AG20443 (cell line): Measurements from ENCODE around the gene STK24.
A peak's percentile ranks its signal among the peaks of the same experiment; 100 is the strongest.

Experiments
- DNase-seq: peaks from one replicate; pipeline ENCODE4 v3.0.0; 2012; ENCODE audit warnings: low spot score, mixed read lengths

The STK24 gene

DNA sequence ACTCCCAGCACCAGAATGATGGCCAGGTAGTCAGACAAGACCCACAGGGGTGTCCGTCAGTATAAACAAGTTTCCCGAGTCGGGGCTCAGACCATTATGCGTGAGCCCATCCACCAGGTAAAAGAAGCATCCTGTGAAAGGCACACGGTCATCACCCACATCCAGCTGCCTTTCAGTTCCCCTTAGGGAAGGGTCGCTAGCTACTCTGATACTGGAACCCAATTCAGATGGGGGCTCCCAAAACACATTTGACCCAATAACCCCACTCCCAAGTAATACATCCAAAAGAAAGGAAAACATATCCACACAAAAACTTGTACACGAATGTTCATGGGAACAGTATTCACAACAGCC, 66.8 kb downstream of the STK24 start:
- DNase-seq: no peak

DNA sequence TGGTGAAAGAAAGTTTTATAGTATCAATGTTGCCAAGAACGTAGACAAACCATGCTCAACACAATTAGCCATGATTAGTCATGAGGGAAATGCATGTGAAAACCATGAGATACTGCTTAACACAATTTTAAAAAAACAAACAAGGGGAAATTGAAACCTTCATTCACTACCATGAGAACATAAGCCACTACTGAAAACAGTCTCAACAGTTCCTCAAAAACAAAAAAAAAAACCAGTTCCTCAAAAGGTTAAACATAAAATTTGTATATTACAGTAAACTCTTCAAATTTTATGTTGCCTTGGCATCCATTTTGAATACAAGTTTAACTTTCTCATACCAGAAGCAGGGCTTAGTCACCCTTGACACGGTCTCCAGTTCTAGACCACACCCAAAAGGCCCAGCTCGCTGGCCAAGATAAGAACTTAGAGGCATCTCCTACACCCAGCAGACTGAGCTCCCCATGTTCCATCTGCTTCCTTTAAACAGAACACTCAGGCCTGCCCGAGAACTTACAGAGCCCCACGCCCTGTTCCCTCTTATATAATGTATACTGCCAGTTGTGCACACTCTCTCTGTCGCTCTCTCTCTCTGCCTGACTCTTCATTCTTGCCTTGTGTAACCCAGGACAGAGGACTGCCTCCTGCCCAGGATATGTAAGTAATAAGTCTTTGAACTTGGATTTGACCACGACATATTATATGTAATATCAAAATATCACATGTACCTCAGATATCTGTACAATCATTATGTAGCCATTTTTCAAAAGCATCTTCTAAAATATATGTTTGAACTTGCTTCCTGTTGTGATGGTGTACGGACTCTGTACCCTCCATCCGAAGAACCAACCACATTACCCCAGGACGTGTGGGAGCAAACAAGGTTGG, 67.4 kb downstream of the STK24 start:
- DNase-seq: peak; percentile 89

DNA sequence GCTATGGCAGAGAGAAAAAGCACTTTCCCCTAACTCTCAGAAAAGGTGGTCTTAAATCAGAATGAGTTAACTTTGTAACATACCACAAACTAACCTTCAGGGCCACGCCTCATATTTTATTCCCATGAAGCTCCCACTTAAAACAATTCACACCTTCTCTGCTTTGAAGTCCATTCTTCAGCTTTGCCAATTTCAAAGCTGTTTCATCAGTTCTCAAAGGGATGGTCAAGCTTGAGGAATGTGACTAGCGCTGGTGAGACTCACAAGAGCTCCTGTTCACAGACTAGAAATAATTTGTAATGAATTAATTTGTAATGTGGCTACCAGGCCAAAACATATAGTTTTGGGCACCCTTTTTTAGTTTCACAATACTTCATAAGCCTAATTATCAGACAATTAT, 68.2 kb downstream of the STK24 start:
- peak; percentile 57 for DNase-seq

DNA sequence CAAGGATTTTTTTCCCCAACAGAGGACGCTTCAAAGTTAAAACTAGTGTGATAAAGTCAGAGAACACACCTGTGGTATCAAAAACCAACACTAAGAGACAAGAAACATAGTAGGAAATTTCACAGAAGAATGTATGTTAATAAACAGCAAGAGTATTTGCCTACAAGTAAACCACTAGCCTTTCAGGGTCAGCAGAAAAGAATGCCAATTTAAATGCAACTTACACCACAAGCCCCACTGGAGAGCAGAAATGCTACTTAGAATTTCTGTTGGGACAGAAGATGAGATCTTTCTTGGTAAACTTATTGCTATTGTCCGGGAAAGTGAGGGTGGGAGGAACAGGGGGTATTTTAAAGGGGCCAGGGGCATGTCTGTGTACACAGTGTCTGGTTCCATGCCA, 68.6 kb downstream of the STK24 start:
- no peak for DNase-seq

DNA sequence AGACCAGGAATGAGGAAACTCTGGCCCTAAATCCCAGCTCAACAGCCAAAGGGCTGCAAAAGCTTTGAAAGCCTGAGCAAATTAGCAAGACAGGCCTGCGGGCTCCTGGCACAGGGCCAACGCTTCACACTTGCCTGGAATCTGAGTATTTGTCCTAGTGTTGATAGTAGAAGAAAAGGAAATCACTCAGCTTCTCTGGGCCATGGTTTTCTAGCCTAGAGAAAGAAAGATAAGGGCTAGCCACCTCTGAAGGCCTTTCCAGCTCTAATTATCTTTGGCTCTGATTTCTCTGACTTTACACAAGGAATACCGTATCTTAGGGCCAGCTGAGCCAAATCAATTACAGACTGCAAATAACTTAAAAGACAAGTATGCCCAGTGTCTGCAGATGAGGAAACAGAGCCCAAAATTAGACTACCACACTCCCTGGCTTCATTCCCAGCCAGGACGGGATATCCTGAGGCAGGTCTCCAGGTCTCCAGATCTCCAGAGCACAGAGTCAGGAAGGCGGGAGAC, 69.6 kb downstream of the STK24 start:
- no peak for DNase-seq

DNA sequence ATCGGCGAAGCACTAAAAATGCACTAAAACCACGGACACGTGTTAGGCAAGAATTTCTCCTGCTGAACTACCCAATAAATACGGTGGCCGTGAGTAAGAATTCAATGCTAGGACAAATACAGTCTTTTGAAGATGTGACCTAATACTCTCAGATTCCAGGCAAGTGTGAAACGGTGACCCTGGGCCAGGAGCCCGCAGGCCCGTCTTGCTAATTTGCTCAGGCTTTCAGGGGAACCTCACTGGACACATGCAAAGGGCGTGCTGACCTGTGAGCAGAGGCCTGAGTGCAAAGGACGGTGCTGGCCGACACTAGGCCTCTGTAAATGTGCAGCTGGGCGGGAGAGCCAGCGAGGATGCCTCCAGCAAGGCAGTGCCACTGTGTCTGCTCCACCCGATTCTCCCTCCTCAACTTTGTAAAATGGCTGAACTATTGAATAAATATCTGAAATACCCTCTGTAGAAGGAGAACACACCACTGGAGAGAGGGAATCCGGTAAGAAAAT, 70.1 kb downstream of the STK24 start:
- no peak for DNase-seq

DNA sequence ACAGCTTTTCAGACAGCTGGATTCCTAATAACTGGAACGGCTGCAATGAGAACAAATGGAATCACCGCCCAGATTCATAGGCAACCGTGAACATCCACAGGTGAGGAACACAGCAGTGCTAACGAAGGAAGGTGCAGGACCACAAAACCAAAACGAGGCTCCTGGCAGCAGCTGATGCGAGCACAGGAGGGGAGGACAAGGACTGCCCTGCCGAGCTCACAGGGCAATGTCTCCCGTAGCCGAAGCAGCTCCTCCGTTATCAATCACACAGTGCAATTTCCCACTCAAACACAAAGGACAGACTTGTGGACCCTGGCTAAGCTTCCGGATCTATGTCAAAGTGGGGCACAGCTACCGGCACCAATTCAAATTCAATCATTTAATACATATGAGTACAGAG, 70.6 kb downstream of the STK24 start:
- DNase-seq: no peak

DNA sequence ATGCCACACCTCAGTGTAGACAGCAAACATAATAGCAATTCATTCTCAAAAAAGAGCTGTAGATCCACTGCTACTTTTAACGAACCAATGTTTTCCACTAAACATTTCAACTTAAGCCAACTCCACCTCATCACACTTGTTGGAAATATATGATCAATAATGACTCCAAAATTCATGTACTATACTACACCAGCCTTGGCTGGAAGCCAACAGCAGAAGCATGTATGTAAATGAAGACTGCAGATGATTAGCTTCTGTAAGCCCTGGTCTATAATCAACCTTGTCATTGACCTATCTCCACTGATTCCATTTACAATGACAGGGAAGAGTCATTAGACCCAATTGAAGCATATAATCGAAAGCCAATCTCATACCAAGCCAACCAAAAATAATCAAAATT, 71.7 kb downstream of the STK24 start:
- DNase-seq: no peak

DNA sequence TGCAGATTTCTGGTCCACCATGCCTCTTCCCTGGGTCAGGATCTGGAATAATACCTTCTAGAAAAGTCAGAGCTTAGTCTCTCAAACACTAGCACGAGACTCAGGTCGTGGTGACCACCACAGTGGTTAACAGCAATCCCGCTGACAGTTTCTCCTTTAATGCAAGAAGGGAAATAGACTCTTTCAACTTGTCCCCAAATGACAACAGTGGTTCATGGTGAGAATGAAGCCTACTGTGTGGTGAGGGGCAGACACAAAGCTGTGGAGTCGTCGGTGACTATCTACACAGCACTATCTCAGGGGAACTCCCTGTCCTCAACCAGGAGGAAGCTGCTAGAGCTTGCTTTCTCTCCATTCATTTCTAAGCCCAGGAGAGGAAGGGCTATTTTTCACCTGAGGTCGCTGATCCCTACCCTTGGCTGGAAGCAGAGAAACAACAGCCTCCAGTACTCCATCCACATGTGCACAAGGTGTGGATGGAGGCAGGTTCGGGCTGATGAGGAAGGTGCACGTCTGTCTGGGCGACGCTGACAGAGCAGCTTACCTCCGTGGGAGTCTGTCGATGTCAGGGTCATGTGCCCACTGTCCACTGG, 72.4 kb downstream of the STK24 start:
- DNase-seq: no peak

DNA sequence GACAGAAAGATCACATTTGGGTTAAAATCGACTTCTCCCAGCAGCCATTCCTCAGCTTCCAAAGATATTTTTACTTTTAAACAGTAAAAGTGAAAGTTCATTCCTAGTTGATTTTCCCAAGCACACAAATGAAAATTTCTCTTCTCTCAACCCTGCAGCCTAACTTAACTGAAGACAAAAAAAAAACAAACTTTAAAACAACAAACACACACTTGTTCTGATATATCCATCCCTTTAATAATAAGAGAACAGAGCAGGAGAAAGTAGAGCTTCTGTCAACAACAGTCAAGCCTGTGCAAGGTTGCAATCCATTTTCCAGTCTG, 72.9 kb downstream of the STK24 start:
- DNase-seq: no peak

DNA sequence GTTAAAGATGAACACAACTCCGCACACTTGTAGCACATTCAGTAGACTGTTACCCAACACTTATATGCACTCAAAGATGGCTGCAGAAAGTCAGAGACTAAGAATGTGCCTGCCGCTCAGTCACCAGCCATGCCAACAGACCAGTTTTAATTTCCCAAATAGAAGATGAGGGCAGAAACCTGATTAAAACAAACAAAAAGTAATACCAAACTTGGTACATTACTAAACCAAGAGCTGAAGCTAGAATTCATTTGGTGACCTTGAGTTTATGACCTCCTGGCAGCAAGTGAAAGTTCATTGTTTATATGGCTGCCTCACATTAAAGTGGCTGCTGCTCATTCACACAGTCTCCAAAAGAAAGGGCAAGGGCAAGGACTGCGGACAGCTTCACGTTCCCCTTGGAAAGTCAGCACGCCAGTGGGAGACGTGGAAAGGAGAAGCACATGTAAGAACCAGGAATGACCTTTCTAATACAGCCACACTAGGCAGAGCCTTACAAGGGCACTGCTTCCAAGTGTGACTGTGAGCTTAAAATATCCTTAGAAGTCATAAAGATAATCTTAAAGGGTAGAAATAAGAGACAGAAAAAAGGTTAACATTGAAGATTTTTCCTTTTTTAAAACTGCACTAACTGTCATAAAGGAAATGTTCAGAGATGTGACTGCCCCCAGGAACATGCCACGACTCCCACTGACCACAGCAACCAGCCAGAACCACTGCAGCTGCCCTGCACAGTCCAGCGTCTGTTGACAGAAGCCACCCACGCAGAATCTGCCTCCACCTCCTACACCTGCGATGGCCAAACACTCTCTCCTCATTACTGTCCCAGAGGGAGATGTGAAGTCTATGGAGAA, 73.5 kb downstream of the STK24 start:
- DNase-seq: no peak

DNA sequence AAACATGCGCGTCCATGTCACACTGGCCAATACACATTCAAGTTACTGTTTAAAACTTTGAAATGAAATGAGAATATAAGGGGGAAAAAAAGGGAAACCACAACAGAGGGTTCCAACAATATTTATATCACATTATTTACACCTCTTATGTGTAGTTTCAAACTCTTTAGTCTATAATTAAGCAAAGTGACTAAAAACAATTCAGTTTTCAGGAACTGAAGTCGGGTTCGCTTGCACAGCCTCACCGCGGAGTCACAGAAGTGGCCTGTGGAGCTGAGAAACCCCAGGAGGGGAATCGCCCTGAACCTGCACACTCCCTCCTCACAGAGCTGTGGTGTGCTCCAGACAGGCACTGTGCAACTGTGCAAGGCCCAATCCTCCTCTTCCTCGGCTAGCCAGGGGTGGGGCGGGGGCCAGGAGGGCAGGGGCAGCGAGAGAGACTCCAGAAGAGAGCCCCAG, 75.9 kb downstream of the STK24 start:
- DNase-seq: no peak

DNA sequence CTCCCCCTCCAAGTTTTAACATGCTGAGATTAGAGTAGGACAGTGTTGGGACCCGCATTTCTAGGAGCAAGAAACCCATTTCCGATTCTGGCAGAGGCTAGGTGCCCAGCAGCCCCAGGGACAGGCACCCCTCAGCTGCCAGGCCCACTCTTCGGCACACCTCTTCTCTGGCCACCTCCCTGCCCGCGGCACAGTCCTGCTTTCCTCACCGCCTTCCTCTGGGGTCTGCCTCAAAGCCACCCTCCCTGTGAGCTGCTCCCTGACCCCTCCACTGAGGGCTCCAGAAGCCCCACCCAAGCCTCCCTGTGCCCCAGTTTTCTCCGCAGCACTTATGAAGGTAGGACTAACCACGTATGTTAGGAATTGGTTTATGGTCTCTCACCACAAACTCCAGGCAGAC, 79.9 kb downstream of the STK24 start:
- DNase-seq: no peak

DNA sequence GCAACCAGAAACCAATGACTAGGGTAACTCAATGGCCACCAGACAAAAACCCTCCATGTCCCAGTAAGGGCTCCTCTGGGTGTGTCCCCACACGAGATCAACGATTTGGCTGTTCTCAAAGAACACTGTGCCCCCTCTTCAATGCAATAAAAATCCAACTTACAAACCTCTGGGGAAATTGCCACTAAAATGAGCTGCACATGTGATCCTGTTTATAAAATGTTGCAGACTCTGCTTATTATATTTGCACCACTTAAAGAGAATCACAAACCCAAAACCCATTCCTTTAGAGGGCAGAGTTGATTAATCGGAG, 80.5 kb downstream of the STK24 start:
- no peak for DNase-seq

DNA sequence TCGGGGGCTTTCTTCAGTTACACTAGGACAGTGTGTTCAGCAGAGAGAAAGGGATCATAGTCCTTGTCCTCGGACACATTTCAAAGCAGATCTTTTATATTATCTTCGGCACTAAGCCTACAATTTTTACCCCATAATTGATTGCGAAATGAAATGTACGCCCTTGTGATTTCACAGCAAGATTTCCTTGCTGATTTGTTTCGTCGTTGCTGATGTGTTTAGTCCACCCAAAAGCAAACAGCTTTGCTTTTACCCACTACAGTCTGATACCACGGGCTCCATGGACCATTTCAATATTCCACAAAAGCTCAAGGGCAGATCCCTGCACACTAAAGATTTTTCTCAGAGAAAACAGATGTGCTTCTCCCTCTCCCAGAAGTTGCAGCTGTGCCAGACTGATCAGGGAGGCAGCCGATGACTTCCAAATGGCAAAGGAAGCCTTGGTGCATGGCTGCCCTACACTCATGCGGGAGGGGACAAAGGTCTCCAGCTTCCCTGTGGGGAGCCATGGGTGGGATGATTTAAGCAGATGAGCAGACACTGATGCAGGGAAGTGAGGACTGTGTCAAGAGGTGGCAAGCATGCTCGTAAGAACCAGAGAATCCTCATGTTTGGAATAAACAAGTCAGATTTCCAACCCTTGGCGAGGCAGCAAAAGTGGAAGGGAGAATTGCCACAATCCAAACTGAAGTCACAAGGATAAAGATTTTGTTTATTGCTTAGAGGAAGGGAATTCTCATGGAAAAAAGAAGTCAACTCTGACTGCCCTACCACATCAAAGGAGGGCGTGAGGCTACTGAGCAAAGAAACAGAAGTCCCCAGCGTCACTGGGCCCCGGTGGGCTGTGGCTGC, 81.1 kb downstream of the STK24 start:
- DNase-seq: peak; percentile 52

DNA sequence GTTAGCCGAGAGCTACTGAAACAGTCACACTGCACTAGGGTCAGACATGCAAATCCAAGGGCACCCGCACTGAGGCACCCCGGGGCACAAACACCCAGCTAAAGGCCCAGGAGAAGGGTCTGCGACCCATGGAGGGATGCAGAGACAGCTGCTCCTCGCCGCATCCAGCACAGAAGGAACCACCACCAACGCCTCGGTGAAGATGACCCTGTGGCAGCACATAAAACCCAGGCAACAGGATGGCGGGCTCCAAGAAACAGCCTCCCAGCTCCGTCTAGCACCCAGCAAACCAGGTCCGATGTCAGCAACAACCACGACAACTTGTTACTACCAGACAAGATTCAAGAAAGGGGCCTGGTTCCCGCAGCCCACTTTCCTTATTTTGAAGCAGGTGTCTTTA, 82.1 kb downstream of the STK24 start:
- no peak for DNase-seq

DNA sequence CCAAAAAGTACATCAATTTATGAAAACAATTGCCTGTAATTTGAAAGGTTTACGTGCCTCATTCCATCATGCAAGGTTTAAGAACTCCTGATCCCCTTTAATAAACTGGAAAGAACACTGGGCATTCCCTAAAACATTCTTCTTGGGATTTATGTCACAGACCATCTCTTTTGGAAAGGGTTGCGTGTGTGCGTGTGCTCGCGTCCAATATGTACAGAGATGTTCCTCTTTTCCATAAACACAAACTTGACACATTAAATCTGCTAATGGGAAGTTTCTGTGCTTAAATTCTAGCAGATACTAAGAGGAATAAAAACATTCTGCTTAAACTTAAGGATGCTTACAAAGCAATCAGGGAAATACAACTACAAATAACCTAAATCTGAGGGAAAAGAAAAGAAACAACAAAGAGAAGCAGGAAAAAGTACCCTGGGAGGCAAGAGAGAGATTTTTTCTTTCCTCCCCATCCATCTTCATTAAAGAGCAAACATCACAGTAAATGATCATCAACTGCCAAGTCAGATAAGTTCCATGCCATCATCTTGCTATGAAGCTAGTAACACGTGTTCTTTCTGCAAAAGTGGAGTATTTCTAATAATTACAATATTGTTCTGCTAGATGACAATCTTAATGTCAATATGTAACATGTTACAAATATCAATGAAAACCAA, 83.7 kb downstream of the STK24 start:
- no peak for DNase-seq

DNA sequence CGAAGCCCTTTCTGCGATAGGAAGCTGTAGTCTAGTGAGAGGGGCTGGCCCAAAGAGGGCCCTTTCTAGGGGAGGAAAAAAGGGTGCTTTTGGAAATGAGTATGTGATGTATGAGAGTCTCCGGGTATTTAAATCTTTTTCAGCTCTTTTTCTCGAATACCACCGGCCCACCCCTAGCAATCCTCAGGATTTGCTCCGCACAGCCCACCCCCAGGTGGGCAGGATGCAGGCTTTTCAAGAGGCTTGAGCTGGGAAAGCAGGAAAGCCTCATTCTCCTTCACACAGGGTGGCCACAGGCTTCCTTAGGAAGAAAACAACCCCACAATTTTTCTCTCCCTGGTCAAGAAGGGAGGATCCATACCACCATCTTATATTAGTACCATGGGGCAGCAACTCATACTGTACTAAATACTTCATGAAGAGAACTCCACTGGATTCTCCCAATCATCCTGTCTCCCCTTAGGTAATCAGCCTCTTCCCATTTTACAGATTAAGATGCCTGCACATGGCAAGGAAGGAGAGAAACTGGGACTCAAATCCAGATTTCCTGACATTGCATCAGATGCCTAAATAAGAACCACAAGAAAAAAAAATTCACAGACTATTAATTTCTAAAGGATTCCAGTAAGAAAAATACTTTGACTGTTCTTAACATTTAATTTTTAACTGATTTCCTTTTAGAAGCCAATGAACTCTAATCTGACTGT, 84.4 kb downstream of the STK24 start:
- no peak for DNase-seq

DNA sequence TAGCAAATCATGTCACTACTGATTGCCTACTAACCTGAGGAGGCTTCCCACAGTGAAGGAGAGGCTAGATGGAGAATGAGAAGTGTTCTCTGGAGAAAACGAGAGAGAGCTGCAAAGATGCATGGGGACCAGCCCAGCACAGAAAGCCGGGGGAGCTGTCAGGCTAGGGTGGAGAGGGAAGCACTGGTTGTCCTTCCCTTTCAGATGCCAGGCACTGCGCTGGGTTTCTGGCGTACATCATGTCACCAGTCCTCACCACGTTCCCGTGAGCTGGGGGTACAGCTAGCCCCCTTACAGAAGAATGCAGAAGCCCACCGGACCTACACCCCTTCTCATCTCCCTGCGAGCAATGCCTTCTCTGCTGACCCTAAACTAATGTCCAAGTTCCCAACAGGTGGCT, 86.0 kb downstream of the STK24 start:
- DNase-seq: no peak

DNA sequence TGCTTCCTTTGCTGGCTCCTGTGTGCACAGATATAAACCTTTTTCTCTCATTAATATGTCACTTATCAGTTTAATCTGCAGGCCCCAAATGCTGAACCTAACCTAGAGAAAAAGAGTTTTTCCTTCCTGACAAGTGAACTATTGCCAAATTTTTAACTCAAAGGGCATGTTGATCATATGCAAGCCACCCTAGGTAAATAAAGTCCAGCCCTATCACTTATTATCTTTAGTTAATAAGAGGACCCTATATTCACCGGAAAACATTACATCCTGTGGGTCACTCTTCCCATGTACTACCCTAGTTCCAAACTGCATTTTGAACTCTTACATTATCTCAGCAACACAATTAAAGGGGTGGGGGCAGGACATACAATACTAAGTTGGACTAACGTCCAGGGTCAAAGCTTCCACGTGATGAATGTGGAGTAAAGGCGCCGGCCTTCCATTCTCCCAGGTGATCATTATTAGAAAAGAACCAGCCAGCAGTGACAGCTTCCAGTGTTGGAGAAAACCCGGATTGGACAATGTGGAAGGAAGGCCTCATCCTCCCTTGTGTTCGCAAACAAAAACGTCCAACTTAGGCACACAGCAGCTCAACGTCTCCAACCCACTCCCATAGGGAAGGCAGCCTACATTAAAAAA, 86.6 kb downstream of the STK24 start:
- no peak for DNase-seq
